C4-2B (cell line): Measurements from ENCODE around the gene KMO.

ENCODE experiments used
- H3K27ac ChIP-seq: fragments of 450-650 bp; 2 replicates; pipeline ENCODE4 v1.5.1; 2017
- CTCF ChIP-seq: fragments of 450-650 bp; conservative IDR thresholded peaks from 2 replicates; pipeline ENCODE4 v1.5.1; 2017; ENCODE audit warnings: mild to moderate bottlenecking
- ZFX ChIP-seq: fragments of 450-650 bp; IDR thresholded peaks from 2 replicates; pipeline ENCODE4 v1.6.1; 2017

KMO gene

GRCh38 chr1:241630476-241630875 is 98.3 kb downstream of the KMO start:
- no peak for TF ChIP-seq CTCF
- TF ChIP-seq ZFX, result no peak
- no peak overlapping the region for H3K27ac ChIP-seq

GRCh38 chr1:241630899-241631298 is 98.7 kb downstream of the KMO start:
- H3K27ac ChIP-seq, result no peak overlapping the region
- no peak for TF ChIP-seq ZFX
- no peak for TF ChIP-seq CTCF

GRCh38 chr1:241631674-241632073 is 99.5 kb downstream of the KMO start:
- no peak for TF ChIP-seq CTCF
- no peak for TF ChIP-seq ZFX
- H3K27ac ChIP-seq, result no peak overlapping the region

GRCh38 chr1:241632987-241633386 is 100.8 kb downstream of the KMO start:
- no peak overlapping the region for H3K27ac ChIP-seq
- TF ChIP-seq ZFX (no peak), CTCF (no peak)

GRCh38 chr1:241635556-241636152 is 103.5 kb downstream of the KMO start:
- no peak overlapping the region for H3K27ac ChIP-seq
- no peak for TF ChIP-seq ZFX
- no peak for TF ChIP-seq CTCF

- TF ChIP-seq CTCF (no peak), ZFX (no peak)
- H3K27ac ChIP-seq, result no peak overlapping the region
These were observed 104.1 kb downstream of the KMO start for GRCh38 chr1:241636291-241636690.

- H3K27ac ChIP-seq, result no peak overlapping the region
- TF ChIP-seq ZFX (no peak), CTCF (no peak)
These were observed 104.9 kb downstream of the KMO start for GRCh38 chr1:241637046-241637590.
